Measurements from ENCODE around the gene DBX1.

The DBX1 gene

GRCh38 chr11:20120134-20120925, 39.9 kb downstream of the DBX1 start:
- no peak overlapping the region for H3K4me3 ChIP-seq (ENCODE audit: low read depth, low read length)
- DNase-seq (ENCODE audit: low read depth) = no peak
- no peak for TF ChIP-seq CTCF (IDR thresholded peaks at IDR 0.05; ENCODE audit: control insufficient read depth, extremely low read depth, insufficient read depth)

GRCh38 chr11:20119315-20119714, 41.0 kb downstream of the DBX1 start:
- DNase-seq (ENCODE audit: low read depth) = no peak
- H3K4me3 ChIP-seq (ENCODE audit: low read depth, low read length) = no peak overlapping the region
- no peak for TF ChIP-seq CTCF (IDR thresholded peaks at IDR 0.05; ENCODE audit: control insufficient read depth, extremely low read depth, insufficient read depth)

GRCh38 chr11:20118209-20118608, 42.1 kb downstream of the DBX1 start:
- DNase-seq (ENCODE audit: low read depth) = no peak
- TF ChIP-seq CTCF (IDR thresholded peaks at IDR 0.05; ENCODE audit: control insufficient read depth, extremely low read depth, insufficient read depth) = no peak
- no peak overlapping the region for H3K4me3 ChIP-seq (ENCODE audit: low read depth, low read length)

- no peak for TF ChIP-seq CTCF (IDR thresholded peaks at IDR 0.05; ENCODE audit: control insufficient read depth, extremely low read depth, insufficient read depth)
- H3K4me3 ChIP-seq (ENCODE audit: low read depth, low read length) = no peak overlapping the region
- no peak for DNase-seq (ENCODE audit: low read depth)
Observed at GRCh38 chr11:20117291-20117690, 43.0 kb downstream of the DBX1 start.

- H3K4me3 ChIP-seq (ENCODE audit: low read depth, low read length) = no peak overlapping the region
- no peak for TF ChIP-seq CTCF (IDR thresholded peaks at IDR 0.05; ENCODE audit: control insufficient read depth, extremely low read depth, insufficient read depth)
- DNase-seq (ENCODE audit: low read depth) = no peak
Observed at GRCh38 chr11:20116825-20117224, 43.5 kb downstream of the DBX1 start.

- no peak overlapping the region for H3K4me3 ChIP-seq (ENCODE audit: low read depth, low read length)
- TF ChIP-seq CTCF (IDR thresholded peaks at IDR 0.05; ENCODE audit: control insufficient read depth, extremely low read depth, insufficient read depth) = no peak
- DNase-seq (ENCODE audit: low read depth) = no peak
Observed at GRCh38 chr11:20114588-20114987, 45.7 kb downstream of the DBX1 start.

GRCh38 chr11:20113149-20113438, 47.2 kb downstream of the DBX1 start:
- no peak overlapping the region for H3K4me3 ChIP-seq (ENCODE audit: low read depth, low read length)
- no peak for DNase-seq (ENCODE audit: low read depth)
- TF ChIP-seq CTCF (IDR thresholded peaks at IDR 0.05; ENCODE audit: control insufficient read depth, extremely low read depth, insufficient read depth) = no peak

All from LNCaP clone FGC (cell line).